ENCODE data around the gene KDELR1.

The KDELR1 gene

DNA sequence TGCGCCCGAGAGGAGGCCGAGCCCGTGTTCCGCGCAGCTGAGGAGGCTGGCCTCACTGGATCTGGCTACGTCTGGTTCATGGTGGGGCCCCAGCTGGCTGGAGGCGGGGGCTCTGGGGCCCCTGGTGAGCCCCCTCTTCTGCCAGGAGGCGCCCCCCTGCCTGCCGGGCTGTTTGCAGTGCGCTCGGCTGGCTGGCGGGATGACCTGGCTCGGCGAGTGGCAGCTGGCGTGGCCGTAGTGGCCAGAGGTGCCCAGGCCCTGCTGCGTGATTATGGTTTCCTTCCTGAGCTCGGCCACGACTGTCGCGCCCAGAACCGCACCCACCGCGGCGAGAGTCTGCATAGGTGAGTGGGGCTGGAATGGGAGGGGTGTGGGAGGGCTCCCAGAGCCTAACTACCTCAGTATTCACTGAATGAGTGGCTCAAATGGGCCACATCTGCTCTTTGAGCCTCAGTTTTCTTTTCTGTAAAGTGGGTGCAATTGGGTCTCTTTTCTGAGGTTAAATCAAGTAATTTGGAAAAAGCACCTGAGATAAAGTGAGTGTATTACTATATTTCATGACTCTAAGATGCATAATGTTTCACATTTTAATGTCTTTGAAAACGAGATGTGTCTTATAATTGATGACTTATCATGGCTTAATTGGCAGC, 13.8 kb upstream of the KDELR1 start:
- TF ChIP-seq GATA2 (IDR thresholded peaks at IDR 0.05; ENCODE audit: low read depth, low read length) = no peak
- TF ChIP-seq GATA3 (IDR thresholded peaks at IDR 0.05; ENCODE audit: low read depth, low read length) = no peak

DNA sequence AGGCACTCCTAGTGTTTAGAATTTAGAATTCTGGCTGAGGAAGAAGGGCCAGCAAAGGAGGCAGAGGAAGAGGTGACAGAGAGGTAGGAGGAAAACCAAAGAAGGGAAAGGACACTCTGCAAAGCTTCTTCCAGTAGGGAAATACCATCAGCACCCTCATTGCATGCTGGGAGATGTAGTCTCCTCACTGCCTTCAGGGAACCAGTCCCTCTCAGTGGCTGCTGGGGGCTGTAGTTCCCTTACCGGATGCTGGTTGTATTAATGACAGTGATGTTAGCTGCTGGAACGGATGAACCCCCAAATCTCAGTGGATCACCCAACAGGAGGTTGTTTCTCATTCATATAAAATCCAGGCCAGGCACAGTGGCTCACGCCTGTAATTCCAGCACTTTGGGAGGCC, 12.3 kb upstream of the KDELR1 start:
- TF ChIP-seq GATA3 (IDR thresholded peaks at IDR 0.05; ENCODE audit: low read depth, low read length) (no peak), GATA2 (IDR thresholded peaks at IDR 0.05; ENCODE audit: low read depth, low read length) (no peak)

DNA sequence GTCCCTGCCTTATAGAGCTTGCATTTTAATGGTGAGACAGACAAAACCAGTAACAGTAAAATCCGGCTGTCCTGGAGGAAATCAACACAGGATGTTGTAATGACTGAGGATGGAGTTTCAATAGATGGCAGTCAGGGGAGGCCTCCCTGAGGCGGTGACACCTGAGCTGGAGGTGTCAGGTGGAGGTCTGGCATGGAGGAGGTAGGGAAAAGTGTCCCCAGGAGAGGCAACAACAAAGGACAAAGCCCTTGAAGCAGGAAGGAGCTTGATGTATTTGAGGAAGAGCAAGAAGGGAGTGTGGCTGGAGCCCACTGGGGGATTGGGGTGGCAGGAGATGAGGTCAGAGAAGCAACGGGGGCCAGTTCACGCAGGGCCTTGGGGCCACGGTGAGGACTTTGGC, 9.9 kb upstream of the KDELR1 start:
- TF ChIP-seq GATA3 (IDR thresholded peaks at IDR 0.05; ENCODE audit: low read depth, low read length) (no peak), GATA2 (IDR thresholded peaks at IDR 0.05; ENCODE audit: low read depth, low read length) (no peak)

DNA sequence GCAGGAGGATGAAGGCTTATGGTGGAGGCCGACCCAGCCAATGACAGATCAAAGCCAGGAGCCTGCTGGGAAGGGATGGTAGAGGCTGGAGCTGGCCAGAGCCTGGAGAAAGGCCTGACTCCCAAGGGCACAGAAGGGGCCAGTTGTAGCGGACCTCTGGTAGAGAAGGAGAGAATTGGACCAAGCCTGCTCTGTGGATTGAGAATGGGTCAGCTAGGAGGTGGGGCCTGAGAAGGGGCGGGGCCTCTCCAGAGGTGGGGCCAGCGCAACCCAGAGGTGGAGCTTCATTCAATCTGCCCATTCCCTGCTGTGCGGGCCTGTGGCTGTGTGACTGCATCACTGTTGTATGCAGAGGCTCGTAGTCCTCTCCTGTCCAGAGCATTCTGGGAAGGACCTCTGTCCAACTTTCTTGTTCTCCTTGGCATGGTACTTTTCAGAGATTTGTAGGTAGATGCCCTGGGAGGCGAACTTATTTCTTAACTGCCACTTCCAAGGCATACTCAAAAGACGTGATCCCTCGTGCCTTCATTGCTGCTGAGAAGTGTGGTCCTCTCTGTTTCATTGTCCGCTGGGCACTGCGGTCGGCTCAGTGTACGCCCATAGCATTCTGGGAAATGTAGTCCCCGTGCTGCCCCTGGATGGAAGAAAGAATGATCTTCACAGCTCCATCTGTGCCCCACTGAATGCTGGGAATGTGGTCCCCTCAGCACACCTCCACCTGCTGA, 8.8 kb upstream of the KDELR1 start:
- TF ChIP-seq GATA2 (IDR thresholded peaks at IDR 0.05; ENCODE audit: low read depth, low read length) (no peak), GATA3 (IDR thresholded peaks at IDR 0.05; ENCODE audit: low read depth, low read length) (no peak)

DNA sequence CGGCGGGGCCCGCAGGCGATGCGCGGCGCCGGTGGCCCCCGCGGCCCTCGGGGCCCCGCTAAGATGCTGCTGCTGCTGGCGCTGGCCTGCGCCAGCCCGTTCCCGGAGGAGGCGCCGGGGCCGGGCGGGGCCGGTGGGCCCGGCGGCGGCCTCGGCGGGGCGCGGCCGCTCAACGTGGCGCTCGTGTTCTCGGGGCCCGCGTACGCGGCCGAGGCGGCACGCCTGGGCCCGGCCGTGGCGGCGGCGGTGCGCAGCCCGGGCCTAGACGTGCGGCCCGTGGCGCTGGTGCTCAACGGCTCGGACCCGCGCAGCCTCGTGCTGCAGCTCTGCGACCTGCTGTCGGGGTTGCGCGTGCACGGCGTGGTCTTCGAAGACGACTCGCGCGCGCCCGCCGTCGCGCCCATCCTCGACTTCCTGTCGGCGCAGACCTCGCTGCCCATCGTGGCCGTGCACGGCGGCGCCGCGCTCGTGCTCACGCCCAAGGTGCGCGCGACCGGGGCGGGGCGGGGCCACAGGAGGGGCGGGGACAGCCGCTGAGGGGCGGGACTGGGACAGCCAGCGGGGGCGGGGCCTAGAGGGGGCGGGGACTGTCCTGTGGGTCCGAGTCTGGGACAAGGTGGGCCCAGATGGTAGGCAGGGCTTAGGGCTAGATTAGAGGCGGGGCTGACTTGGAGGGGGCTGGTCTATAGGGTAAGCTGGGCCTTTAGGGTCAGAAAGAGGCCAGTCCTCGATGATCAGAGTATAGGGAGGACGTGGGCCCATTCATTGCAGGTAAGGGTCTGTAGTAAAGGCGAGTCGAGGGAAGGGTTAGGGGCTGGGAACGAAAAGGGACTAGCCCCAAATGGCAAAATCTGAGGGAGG, 7.3 kb upstream of the KDELR1 start:
- TF ChIP-seq GATA3 (IDR thresholded peaks at IDR 0.05; ENCODE audit: low read depth, low read length) = no peak
- TF ChIP-seq GATA2 (IDR thresholded peaks at IDR 0.05; ENCODE audit: low read depth, low read length) = no peak

DNA sequence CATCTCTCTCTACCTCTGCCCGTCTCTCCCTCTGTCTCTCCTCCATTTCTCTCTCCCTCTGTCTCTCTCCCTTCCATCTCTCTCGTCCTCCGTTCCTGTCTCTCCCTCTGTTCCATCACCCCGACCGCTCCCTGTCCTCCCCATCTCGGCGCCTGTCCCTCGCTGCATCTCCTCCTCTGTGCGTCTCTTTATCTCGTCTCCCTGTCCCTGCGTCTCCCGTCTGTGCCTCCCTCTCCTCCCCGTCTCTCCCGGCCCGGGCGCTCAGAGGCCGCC, 6.7 kb upstream of the KDELR1 start:
- no peak for TF ChIP-seq GATA2 (IDR thresholded peaks at IDR 0.05; ENCODE audit: low read depth, low read length)
- no peak for TF ChIP-seq GATA3 (IDR thresholded peaks at IDR 0.05; ENCODE audit: low read depth, low read length)

DNA sequence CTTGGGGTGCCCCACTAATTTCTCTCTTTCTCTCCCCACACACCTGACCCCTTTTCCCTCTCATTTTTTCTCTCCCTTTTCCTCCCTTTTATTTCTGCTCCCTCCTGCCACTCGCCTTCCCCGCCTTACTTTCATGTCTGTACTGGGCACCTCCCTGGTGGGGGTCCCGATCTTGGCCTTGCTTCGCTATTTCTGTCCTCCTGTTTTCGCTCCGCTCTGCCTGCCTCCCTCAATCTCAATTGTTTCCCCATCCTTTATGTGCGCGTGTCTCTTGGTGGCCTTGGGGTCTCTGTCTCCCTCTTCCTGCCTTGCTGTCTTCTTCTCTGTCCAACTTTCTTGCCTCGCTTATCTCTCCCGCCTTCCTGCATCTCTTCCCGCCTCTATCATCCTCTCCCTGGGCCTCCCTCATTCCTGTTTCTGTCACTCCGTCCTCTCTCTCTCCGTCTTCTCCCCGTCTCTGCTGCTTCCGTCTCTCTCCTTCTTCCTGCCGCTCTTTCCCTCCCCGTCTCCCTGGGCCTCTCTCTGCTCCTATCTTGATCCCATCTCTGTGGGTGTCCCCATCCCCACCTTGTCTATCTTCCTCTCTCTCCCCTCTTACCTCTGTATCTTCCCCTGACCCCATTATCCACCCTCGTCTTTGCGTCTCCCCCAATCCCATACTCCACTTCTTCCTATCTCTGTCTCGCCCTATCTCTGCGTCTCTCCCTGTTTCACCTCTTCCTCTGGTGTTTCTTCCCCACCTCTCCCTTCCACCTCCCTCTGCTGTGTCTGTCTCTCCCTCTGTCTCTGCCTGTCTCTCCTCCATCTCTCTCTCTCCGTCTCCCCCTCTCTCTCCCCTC, 6.1 kb upstream of the KDELR1 start:
- TF ChIP-seq GATA3 (IDR thresholded peaks at IDR 0.05; ENCODE audit: low read depth, low read length) = no peak
- TF ChIP-seq GATA2 (IDR thresholded peaks at IDR 0.05; ENCODE audit: low read depth, low read length) = no peak

DNA sequence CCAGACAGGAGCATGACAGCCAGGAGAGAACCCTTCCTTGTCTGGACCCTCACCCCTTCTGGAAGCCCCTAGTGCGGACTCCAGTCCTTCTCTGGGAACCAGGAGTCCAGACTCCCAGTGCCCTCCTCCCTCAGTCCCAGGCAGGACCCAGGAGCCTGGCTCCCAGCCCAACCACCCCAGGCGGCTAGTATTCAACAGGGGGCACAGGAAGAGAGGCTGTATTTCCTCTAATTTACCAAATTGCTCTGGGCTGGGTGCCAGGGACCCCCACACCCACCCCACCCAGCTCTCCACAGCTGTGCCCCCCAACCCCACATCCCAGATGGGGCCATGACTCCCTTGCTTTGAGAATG, 5.4 kb upstream of the KDELR1 start:
- no peak for TF ChIP-seq GATA3 (IDR thresholded peaks at IDR 0.05; ENCODE audit: low read depth, low read length)
- no peak for TF ChIP-seq GATA2 (IDR thresholded peaks at IDR 0.05; ENCODE audit: low read depth, low read length)

DNA sequence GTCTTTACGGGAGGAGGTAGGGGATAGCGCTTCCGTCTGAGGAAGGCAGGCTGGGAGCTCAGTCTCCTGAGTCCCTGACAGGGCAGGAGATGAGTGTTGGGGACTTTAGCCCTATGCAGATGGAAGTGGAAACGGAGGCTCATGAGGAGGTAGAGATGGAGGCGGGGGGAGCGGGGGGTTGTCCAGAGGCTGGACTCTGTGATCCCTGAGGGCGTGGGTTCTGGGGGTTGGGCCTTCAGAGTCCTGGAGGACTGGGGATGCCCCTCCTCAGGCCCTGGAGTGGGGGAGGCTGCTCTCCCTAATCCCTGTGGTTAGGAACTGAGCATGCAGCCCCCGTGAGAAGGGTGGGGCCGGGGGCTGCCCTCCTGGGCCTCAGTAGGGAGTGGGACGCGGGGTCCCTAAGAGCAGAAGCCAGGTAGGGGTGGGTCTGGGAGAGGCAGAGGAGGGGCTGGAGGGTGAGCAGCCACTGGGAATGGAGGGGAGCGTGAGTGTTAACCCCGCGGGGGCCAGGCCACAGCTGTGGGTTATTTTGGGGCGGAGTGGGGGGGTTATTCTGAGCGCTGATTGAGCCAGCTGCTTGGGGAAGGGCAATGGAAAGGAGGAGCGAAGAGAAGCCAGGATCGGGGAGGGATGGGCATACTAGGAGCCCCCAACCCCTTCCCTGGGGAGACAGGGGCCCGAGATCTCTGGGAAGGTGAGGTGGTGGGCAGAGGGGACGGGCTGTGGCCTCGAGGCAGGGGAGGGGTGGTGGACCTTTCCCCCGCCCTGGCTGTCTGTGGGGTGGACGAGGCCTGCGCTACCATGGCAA, 4.9 kb upstream of the KDELR1 start:
- TF ChIP-seq GATA3 (IDR thresholded peaks at IDR 0.05; ENCODE audit: low read depth, low read length) (no peak), GATA2 (IDR thresholded peaks at IDR 0.05; ENCODE audit: low read depth, low read length) (no peak)

DNA sequence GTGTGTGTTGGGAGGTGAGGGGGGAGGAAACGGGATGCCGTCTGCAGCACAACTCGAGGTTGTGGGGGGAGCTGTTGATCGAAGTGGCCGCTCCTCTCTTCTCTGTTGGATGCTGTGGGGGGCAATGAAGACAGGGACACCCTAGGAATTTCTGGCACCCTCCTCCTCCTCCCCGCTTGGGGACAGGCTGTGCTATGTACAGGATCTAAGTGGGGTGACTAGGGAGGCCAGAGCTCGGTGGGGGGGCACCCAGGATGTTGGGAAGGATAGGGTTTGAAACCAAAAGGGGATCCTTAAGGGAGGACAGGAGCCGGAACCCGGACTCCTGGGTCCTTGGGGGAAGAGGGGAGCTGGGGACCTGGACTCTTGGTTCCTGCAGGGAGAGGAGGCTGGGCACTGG, 4.1 kb upstream of the KDELR1 start:
- no peak for TF ChIP-seq GATA2 (IDR thresholded peaks at IDR 0.05; ENCODE audit: low read depth, low read length)
- no peak for TF ChIP-seq GATA3 (IDR thresholded peaks at IDR 0.05; ENCODE audit: low read depth, low read length)

DNA sequence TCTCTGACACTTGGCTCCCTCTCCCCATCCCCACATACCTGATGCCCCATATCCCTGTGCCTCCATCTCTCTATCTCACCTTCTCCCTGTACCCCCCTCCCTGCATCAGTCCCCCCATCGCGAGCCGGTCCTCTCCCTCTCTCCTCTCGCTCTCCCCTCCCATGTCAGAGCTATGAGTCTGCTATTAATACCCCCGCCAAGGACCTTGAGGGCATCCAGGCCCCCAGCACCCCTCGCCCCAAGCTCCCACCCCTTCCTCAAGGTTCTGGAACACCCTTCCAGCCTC, 3.8 kb upstream of the KDELR1 start:
- TF ChIP-seq GATA3 (IDR thresholded peaks at IDR 0.05; ENCODE audit: low read depth, low read length) (no peak), GATA2 (IDR thresholded peaks at IDR 0.05; ENCODE audit: low read depth, low read length) (no peak)

DNA sequence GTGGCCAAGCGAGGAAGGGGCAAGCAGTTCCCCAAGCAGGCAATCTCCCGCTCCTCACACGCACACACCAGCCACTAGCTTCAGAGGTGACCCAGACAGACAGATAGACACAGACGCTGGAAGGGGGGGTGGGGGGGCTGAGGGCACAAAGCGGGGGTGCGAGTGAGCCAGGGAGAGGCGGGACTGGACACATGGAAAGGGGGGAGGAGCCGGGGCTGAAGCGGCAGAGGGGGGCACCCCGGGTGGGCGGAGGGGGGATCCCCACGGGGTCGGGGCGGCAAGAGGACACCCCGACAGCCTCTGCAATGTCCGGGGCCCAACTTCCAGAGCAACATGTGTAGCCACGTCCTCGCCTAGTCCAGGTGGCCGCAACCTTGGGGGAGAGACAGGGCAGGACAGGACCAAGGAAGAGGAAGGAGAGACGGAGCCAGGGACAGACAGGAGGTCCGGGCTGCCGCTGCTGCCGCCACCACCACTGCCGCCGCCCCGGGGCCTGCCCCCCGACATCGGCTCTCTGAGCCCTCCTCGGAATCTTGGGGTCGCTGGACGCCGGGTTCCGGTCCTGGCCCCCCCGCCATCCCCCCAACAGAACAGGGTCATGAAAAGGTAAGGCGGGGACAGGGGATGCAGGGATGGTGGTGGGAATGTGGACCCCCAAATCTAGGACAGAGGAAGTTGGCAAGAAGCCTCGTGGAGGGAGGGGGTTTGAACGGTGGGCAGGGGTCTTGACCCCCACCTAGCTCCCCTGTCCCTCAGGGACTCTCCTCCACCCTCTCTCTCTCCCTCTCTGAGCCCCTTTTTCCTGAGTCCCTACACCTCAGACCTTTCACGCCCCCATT, 3.2 kb upstream of the KDELR1 start:
- TF ChIP-seq GATA2 (IDR thresholded peaks at IDR 0.05; ENCODE audit: low read depth, low read length) (no peak), GATA3 (IDR thresholded peaks at IDR 0.05; ENCODE audit: low read depth, low read length) (no peak)

Measured in SH-SY5Y (cell line).